Duodenal mucosa (tissue), 2 donors: ENCODE data around the gene CAPN7.

Source experiments
- H3K27ac ChIP-seq: one replicate; pipeline ENCODE4 v1.7.0; 2013; ENCODE audit warnings: low read depth, low read length
- H3K27me3 ChIP-seq, 2 donors: one replicate each; pipeline ENCODE4 v1.7.0; 2013; ENCODE audit warnings: low read length in 2 of 2, control low read depth in 1 of 2; ENCODE audit not compliant: insufficient read depth in 2 of 2, control insufficient read depth in 1 of 2
- H3K36me3 ChIP-seq, 2 donors: one replicate each; pipeline ENCODE4 v1.7.0; 2013; ENCODE audit warnings: low read length in 2 of 2, control low read depth in 1 of 2; ENCODE audit not compliant: insufficient read depth in 2 of 2, control insufficient read depth in 1 of 2
- H3K4me1 ChIP-seq, 2 donors: one replicate each; pipeline ENCODE4 v1.7.0; 2013; ENCODE audit warnings: low read length in 2 of 2, control low read depth in 1 of 2; ENCODE audit not compliant: insufficient read depth in 2 of 2, control insufficient read depth in 1 of 2
- H3K4me3 ChIP-seq, 2 donors: one replicate each; pipeline ENCODE4 v1.7.0; 2013; ENCODE audit warnings: low read length in 2 of 2, low read depth in 1 of 2
- H3K9ac ChIP-seq, 2 donors: one replicate each; pipeline ENCODE4 v1.7.0; 2013; ENCODE audit warnings: low read length in 2 of 2, low read depth in 1 of 2
- H3K9me3 ChIP-seq, 2 donors: one replicate each; pipeline ENCODE4 v1.7.0; 2013; ENCODE audit warnings: low read length in 2 of 2, control low read depth in 1 of 2; ENCODE audit not compliant: control insufficient read depth in 1 of 2

CAPN7 gene

DNA sequence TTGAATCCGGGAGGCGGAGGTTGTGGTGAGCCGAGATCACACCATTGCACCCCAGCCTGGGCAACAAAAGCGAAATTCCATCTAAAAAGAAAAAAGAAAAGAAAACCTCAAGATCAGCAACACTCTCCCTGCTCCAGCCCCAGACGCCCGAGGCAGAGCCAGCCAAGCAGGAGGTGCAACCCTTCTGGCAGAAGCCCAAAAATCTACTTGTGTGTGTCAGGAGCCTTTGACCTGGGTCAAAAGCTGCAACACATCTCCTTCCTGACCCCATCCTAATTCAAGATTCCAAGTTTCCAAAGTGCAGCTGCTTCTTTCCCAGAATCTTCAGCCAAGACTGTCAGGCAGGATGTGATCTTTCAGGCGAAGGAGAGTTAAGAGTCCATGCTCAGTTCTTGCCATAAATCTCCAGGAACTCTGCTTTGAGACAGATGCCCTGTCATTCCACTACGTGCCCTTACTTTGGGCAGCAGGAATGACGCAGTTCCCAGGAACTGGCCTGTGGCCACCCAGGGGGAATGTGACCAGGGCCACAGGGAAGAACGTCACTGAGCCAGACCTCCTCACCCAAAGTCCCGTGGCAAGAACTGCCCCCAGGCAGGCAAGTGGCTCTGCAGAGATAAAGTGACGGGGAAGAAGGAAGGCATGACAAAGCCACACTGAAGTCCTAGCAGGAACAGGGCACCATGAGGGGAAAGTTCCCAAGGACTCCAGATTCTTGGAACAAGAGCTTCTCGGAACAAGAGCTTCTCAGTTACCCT lies 86.9 kb downstream of the CAPN7 start:
- Histone ChIP-seq H3K27me3 (no peaks in the 10 kb centered on the region), H3K4me1 (peaks cover 17 to 34% of the 10 kb centered on the region in 2 donors), H3K36me3 (no peaks in the 10 kb centered on the region), H3K9ac (no peak overlapping the region), H3K9me3 (no peaks in the 10 kb centered on the region), H3K27ac (peak overlapping the region; percentile 7), H3K4me3 (no peak overlapping the region)

DNA sequence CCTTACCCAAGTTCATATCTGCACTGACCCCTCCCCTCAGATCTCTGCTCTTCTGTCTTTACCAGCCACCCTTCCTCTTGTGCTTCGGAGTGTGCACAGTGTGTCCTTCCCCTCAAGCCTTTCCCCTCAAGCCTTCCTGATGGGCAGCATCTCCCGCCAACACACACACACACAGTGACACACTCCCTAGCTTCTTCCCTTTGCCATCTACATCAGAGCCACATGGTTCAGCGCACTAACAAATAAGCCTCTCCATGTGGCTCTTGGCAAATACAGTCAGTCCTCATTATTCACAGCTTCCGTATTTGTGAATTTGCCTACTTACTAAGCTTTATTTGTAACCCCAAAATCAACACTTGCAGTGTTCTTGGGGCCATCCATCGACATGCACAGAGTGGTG lies 88.9 kb downstream of the CAPN7 start:
- Histone ChIP-seq H3K27me3 (no peaks in the 10 kb centered on the region), H3K27ac (peak overlapping the region; percentile 26), H3K36me3 (no peaks in the 10 kb centered on the region), H3K9ac (no peak overlapping the region), H3K4me1 (peaks cover 17 to 34% of the 10 kb centered on the region in 2 donors), H3K4me3 (no peak overlapping the region), H3K9me3 (no peaks in the 10 kb centered on the region)

DNA sequence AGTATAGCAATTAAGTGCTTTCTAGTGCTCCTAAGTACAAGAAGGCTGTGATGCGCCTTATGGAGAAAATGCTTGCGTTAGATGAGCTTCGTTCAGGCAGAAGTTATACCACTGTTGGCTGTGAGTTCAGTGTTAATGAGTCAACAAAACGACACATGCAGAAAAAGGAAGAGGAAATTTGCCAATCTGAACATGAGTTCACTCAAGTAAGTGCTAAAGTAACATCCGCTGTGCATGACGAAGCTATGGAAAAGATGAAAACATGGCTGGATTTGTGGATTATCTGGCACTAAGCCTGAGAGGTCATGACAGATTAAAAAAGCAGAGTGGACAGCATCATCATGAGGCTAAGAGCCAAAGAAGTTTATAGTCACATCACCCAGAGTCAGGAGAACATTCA lies 89.5 kb downstream of the CAPN7 start:
- H3K4me1 ChIP-seq: peaks cover 17 to 34% of the 10 kb centered on the region in 2 donors
- no peak overlapping the region for H3K27ac ChIP-seq
- no peak overlapping the region for H3K9ac ChIP-seq

DNA sequence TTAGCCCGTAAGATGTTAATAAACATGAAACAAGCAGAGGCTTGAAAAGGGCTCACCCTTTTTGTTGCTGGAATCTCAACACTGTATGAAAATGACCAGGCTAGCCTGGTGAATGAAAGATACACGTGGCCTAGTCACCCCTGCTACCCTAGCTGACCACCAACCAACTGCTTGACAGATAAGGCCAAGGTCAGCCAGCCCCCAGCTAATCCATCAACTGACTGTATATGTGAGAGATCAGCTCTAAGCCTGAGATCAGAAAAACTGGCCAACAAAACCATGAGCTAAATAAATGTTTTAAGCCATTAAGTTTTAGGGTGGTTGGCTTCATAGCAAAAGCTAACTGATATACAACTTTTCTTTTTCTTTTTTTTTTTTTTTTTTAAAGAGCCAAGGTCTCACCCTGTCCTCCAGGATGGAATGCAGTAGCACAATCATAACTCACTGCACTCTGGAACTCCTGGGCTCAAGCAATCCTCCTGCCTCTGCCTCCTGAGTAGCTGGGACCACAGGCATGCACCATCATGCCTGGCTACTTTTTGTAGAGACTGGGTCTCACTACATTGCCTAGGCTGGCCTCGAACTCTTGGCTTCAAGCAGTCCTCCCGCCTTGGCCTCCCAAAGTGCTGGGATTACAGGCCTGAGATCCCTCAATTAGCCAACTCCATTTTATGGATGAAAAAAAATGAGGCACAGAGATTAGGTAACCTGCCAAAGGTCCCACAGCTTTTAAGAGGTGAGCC lies 91.7 kb downstream of the CAPN7 start:
- Histone ChIP-seq H3K27me3 (no peaks in the 10 kb centered on the region), H3K4me3 (no peak overlapping the region), H3K27ac (no peak overlapping the region), H3K36me3 (no peaks in the 10 kb centered on the region), H3K9ac (no peak overlapping the region), H3K4me1 (peaks cover 7 to 21% of the 10 kb centered on the region in 2 donors), H3K9me3 (no peaks in the 10 kb centered on the region)

More for the DNA sequence above, 89.5 kb downstream of the CAPN7 start:
- no peaks in the 10 kb centered on the region for H3K27me3 ChIP-seq
- no peak overlapping the region for H3K4me3 ChIP-seq
- no peaks in the 10 kb centered on the region for H3K36me3 ChIP-seq
- H3K9me3 ChIP-seq: no peaks in the 10 kb centered on the region

DNA sequence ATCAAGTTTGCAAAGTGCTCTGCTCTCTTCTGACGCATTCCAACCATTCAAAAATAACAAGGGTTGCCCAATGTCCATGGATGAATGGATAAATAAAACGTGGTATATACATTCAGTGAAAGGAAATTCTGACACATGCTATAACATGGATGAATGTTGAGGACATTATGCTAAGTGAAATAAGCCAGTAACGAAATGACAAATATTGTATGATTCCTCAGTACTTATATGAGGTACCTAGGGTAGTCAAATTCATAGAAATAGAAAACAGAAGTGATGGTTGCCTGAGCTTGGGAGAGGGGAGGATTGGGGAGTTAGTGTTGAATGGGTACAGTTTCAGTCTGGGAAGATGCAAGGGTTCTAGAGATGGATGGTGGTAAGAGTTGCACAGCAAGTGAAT lies 92.5 kb downstream of the CAPN7 start:
- Histone ChIP-seq H3K9me3 (no peaks in the 10 kb centered on the region), H3K9ac (no peak overlapping the region), H3K27ac (no peak overlapping the region), H3K36me3 (peaks cover 0 to 2% of the 10 kb centered on the region in 2 donors), H3K4me1 (peaks cover 0 to 14% of the 10 kb centered on the region in 2 donors), H3K27me3 (no peaks in the 10 kb centered on the region), H3K4me3 (no peak overlapping the region)

DNA sequence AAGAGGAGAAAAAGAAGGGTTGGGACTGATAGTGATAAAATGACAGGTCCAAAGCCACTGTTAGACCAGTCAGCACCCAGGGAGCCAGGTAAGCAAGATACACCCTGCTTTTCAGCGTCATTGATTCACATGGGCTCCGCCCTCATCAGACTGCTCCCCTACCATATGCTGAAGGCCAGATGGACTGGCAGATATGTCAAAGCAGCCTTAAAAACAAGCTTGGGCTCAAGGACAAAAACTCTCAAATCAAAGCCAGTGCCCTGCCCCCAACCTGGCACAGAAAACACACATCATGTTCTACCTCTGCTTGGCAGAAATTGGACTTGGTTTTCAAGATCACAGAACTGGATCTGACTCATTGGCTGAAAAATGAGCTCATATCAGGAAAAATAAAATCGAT lies 93.0 kb downstream of the CAPN7 start:
- Histone ChIP-seq H3K27me3 (no peaks in the 10 kb centered on the region), H3K9me3 (no peaks in the 10 kb centered on the region), H3K4me3 (no peak overlapping the region), H3K9ac (no peak overlapping the region), H3K4me1 (peaks cover 0 to 14% of the 10 kb centered on the region in 2 donors), H3K27ac (no peak overlapping the region), H3K36me3 (peaks cover 0 to 6% of the 10 kb centered on the region in 2 donors)

DNA sequence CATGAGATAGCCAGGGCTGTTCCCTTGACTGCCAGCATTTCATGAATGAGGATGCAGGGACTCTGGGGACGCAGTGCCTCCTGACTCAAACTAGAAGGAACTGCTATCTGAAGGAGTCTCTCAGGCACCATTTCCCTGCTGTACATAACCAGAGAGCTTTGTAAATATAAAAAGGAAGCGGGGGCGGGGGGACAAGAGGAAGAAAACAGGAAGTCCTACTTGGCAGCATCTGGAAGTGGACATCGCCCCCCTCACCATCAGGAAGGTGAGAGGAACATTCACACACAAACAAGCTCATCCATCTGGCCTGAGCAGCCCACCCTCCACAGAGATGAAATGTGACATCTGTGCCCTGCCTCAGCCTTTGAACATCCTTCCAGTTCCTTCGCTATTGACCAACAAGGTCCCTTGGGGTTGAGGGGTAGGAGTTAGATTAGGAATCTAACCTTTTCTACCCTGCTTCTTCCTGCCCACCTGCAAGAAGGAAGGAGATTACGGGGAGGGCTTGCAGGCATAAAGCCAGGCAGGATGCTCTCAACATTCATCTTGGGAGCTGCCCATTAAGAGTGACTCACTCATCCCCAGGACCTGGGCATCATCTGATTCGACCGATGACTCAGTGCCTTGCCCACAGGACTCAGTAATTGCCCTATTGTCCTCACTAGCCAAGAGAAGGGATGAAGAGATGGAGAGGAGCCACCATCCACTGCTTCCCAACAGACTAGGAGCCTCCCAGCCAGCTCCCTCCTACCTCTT lies 94.5 kb downstream of the CAPN7 start:
- Histone ChIP-seq H3K9ac (no peak overlapping the region), H3K9me3 (no peaks in the 10 kb centered on the region), H3K27me3 (no peaks in the 10 kb centered on the region), H3K4me3 (no peak overlapping the region), H3K27ac (no peak overlapping the region), H3K4me1 (peaks cover 0 to 7% of the 10 kb centered on the region in 2 donors), H3K36me3 (peaks cover 0 to 6% of the 10 kb centered on the region in 2 donors)

DNA sequence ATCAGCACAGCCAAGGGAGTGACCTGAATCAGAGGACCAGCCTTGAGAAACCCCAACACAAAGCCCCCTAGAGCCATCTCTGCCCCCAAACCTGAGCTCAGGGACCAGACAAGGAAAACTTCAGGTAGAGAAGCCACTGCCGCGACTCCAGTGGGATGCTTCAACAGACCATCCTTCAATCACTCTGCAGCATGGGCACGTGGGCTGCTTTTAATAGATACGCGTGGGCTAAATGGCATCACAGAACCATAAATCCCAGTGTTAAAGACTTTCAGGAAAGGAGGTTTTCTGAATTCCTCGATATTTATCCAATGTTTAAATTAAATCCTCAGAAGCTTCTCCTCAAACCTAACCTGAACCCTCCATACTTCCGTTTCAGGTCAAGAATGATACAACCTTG lies 95.7 kb downstream of the CAPN7 start:
- Histone ChIP-seq H3K9ac (no peak overlapping the region), H3K4me1 (no peaks in the 10 kb centered on the region), H3K27ac (no peak overlapping the region), H3K4me3 (no peak overlapping the region), H3K27me3 (no peaks in the 10 kb centered on the region), H3K9me3 (no peaks in the 10 kb centered on the region), H3K36me3 (peaks cover 0 to 6% of the 10 kb centered on the region in 2 donors)
